ENCODE measurements around the gene IL1RAPL1.

Gene IL1RAPL1

GRCh38 chrX:29545878-29546277, 958.6 kb downstream of the IL1RAPL1 start:
- TF ChIP-seq REST (IDR thresholded peaks at IDR 0.05; ENCODE audit: insufficient read depth in 1 of 2, low read depth in 2 of 2, low read length in 2 of 2), result no peak
- TF ChIP-seq POLR2AphosphoS5 (IDR thresholded peaks at IDR 0.05; ENCODE audit: low read depth, low read length), result no peak
- no peak for TF ChIP-seq SIN3A (IDR thresholded peaks at IDR 0.05; ENCODE audit: borderline replicate concordance, insufficient read depth, low read length)
- no peak for TF ChIP-seq FOXP2 (optimal IDR thresholded peaks at IDR 0.05; ENCODE audit: borderline replicate concordance, extremely low read depth, extremely low read length, insufficient read depth)
- no peak for TF ChIP-seq TAF1 (IDR thresholded peaks at IDR 0.05; ENCODE audit: borderline replicate concordance, insufficient read depth, low read length)

- TF ChIP-seq POLR2AphosphoS5 (IDR thresholded peaks at IDR 0.05; ENCODE audit: low read depth, low read length), result no peak
- no peak for TF ChIP-seq REST (IDR thresholded peaks at IDR 0.05; ENCODE audit: insufficient read depth in 1 of 2, low read depth in 2 of 2, low read length in 2 of 2)
- TF ChIP-seq FOXP2 (optimal IDR thresholded peaks at IDR 0.05; ENCODE audit: borderline replicate concordance, extremely low read depth, extremely low read length, insufficient read depth), result no peak
- no peak for TF ChIP-seq TAF1 (IDR thresholded peaks at IDR 0.05; ENCODE audit: borderline replicate concordance, insufficient read depth, low read length)
- no peak for TF ChIP-seq SIN3A (IDR thresholded peaks at IDR 0.05; ENCODE audit: borderline replicate concordance, insufficient read depth, low read length)
Measured at GRCh38 chrX:29547877-29548276, 960.6 kb downstream of the IL1RAPL1 start.

- TF ChIP-seq REST (IDR thresholded peaks at IDR 0.05; ENCODE audit: insufficient read depth in 1 of 2, low read depth in 2 of 2, low read length in 2 of 2) (no peak), SIN3A (IDR thresholded peaks at IDR 0.05; ENCODE audit: borderline replicate concordance, insufficient read depth, low read length) (no peak), FOXP2 (optimal IDR thresholded peaks at IDR 0.05; ENCODE audit: borderline replicate concordance, extremely low read depth, extremely low read length, insufficient read depth) (no peak), POLR2AphosphoS5 (IDR thresholded peaks at IDR 0.05; ENCODE audit: low read depth, low read length) (no peak)
Measured at GRCh38 chrX:29553542-29553941, 966.3 kb downstream of the IL1RAPL1 start.

- TF ChIP-seq REST (IDR thresholded peaks at IDR 0.05; ENCODE audit: insufficient read depth in 1 of 2, low read depth in 2 of 2, low read length in 2 of 2), result no peak
- TF ChIP-seq SIN3A (IDR thresholded peaks at IDR 0.05; ENCODE audit: borderline replicate concordance, insufficient read depth, low read length), result no peak
- no peak for TF ChIP-seq TAF1 (IDR thresholded peaks at IDR 0.05; ENCODE audit: borderline replicate concordance, insufficient read depth, low read length)
- no peak for TF ChIP-seq FOXP2 (optimal IDR thresholded peaks at IDR 0.05; ENCODE audit: borderline replicate concordance, extremely low read depth, extremely low read length, insufficient read depth)
- TF ChIP-seq POLR2AphosphoS5 (IDR thresholded peaks at IDR 0.05; ENCODE audit: low read depth, low read length), result no peak
Measured at GRCh38 chrX:29555465-29556091, 968.3 kb downstream of the IL1RAPL1 start.

Measured in PFSK-1 (cell line).